ENCODE measurements around the gene LRRC27.

LRRC27 gene

DNA sequence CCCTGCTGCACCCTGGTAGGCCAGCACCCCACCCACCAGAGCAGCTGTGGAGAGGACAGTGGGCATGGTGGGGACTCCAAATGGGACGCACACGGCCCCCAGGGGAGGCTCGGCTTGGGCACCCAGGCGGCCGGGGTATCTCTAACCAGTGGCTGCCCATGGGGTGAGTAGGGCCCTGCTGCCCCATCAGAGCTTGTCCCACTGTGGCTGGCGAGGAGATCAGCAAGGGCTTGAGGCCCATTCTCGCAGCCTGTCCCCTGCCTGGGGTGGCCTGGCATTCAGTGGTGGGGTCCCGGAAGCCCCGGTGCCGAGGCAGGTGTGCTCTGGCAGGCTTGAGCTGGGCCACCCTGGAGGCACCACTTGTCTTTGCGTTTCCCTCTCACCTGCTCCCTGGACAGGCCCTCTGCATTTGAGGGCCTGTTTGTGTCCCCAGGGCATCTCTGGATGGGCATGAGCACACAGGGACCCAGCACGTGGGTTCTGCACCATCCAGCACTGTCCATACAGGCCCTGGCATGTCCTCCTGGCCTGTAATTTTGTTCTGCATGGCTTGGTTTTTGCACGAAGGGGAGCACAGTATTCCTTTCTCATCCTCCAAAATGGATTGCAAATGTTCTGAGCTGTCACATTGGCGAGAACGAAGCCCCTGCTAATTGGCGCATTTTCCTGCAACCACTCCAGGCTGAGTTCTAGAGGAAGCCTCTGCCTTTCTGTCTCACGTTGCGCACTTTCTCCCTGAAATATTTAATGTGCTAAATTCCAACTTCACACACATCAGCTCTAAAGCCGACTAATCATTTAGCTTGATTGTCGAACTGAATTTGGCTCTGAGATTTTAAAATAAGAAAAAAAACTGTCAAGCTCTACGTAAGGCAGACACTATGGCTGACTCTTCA is 92.2 kb downstream of the LRRC27 start:
- H3K27ac ChIP-seq (ENCODE audit: low read depth, low read length): no peak overlapping the region
- TF ChIP-seq EZH2phosphoT487 (conservative IDR thresholded peaks at IDR 0.05; ENCODE audit: low read length): no peak
- TF ChIP-seq, protein P1, sequence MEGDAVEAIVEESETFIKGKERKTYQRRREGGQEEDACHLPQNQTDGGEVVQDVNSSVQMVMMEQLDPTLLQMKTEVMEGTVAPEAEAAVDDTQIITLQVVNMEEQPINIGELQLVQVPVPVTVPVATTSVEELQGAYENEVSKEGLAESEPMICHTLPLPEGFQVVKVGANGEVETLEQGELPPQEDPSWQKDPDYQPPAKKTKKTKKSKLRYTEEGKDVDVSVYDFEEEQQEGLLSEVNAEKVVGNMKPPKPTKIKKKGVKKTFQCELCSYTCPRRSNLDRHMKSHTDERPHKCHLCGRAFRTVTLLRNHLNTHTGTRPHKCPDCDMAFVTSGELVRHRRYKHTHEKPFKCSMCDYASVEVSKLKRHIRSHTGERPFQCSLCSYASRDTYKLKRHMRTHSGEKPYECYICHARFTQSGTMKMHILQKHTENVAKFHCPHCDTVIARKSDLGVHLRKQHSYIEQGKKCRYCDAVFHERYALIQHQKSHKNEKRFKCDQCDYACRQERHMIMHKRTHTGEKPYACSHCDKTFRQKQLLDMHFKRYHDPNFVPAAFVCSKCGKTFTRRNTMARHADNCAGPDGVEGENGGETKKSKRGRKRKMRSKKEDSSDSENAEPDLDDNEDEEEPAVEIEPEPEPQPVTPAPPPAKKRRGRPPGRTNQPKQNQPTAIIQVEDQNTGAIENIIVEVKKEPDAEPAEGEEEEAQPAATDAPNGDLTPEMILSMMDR (IDR thresholded peaks at IDR 0.05; ENCODE audit: insufficient read depth, low read length, poor library complexity, severe bottlenecking): no peak
- H3K36me3 ChIP-seq (ENCODE audit: low read length): no peaks in the 10 kb centered on the region
- H2AFZ ChIP-seq (ENCODE audit: low read depth, low read length, severe bottlenecking): no peak overlapping the region
- H3K9me3 ChIP-seq (ENCODE audit: insufficient read depth, low read length): no peaks in the 10 kb centered on the region
- H3K27me3 ChIP-seq (ENCODE audit: low read length): no peaks in the 10 kb centered on the region
- no peak overlapping the region for H3K9ac ChIP-seq (ENCODE audit: low read length)
- H3K79me2 ChIP-seq (ENCODE audit: insufficient read depth, low read length): no peaks in the 10 kb centered on the region
- no peaks in the 10 kb centered on the region for H3F3A ChIP-seq (ENCODE audit: insufficient read depth)
- H3K4me3 ChIP-seq (ENCODE audit: insufficient read depth, low read length, poor library complexity, severe bottlenecking): no peak overlapping the region
- H4K20me1 ChIP-seq (ENCODE audit: low read depth, low read length): no peaks in the 10 kb centered on the region
- no peaks in the 10 kb centered on the region for H3K9me2 ChIP-seq (replicated peaks; ENCODE audit: insufficient read depth, low read length)
- H3K4me2 ChIP-seq (ENCODE audit: low read depth, low read length, poor library complexity, severe bottlenecking): no peak overlapping the region

DNA sequence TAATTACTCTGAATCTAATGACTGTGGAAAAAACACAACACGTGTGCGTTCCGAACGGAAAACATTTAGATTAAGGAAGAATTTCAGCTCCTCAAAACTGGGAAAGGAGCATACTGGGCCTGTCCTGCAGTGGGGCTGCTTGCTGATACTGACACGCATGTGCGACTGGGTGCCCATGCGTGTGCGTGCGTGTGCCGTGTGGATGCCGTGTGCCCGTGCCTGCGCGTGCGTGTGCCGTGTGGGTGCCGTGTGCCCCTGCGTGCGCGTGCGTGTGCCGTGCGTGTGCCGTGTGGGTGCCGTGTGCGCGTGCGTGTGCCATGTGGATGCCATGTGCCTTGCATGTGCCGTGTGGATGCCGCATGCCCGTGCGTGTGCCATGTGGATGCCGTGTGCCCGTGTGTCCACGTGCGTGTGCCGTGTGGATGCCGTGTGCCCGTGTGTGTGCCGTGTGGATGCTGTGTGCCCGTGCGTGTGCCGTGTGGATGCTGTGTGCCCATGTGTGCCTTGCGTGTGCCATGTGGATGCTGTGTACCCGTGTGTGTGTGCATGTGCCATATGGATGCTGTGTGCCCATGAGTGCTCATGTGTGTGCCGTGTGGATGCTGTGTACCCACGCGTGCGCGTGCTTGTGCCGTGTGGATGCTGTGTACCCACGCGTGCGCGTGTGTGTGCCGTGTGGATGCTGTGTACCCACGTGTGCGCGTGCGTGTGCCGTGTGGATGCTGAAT is 93.2 kb downstream of the LRRC27 start:
- no peaks in the 10 kb centered on the region for H3K9me2 ChIP-seq (replicated peaks; ENCODE audit: insufficient read depth, low read length)
- no peak for TF ChIP-seq EZH2phosphoT487 (conservative IDR thresholded peaks at IDR 0.05; ENCODE audit: low read length)
- TF ChIP-seq, protein P1 (IDR thresholded peaks at IDR 0.05; ENCODE audit: insufficient read depth, low read length, poor library complexity, severe bottlenecking): no peak
- no peak overlapping the region for H2AFZ ChIP-seq (ENCODE audit: low read depth, low read length, severe bottlenecking)

DNA sequence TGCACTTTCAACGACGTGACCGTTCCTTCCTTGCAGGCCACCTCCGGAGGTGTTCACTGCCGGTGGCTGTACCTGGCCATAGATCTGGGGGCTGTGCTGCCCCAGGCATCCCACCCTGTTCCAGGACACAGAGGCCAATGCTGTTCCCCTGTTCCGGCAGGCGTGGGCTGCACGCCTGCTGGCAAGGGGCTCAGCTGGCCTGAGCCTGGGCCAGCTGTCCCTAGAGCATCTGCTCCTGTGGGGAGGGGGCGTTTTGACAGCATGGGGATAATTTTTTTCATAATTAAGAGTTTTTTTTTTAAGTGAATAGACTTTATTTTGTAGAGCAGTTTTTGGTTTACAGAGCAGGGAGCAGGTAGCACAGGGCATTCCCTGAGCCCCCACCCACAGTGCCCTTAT is 93.8 kb downstream of the LRRC27 start:
- Histone ChIP-seq H3K79me2 (ENCODE audit: insufficient read depth, low read length) (no peaks in the 10 kb centered on the region), H3F3A (ENCODE audit: insufficient read depth) (no peaks in the 10 kb centered on the region), H4K20me1 (ENCODE audit: low read depth, low read length) (no peaks in the 10 kb centered on the region), H3K4me3 (ENCODE audit: insufficient read depth, low read length, poor library complexity, severe bottlenecking) (no peak overlapping the region), H3K9me3 (ENCODE audit: insufficient read depth, low read length) (no peaks in the 10 kb centered on the region), H2AFZ (ENCODE audit: low read depth, low read length, severe bottlenecking) (no peak overlapping the region), H3K27me3 (ENCODE audit: low read length) (no peaks in the 10 kb centered on the region), H3K9ac (ENCODE audit: low read length) (no peak overlapping the region), H3K36me3 (ENCODE audit: low read length) (no peaks in the 10 kb centered on the region), H3K27ac (ENCODE audit: low read depth, low read length) (no peak overlapping the region), H3K4me2 (ENCODE audit: low read depth, low read length, poor library complexity, severe bottlenecking) (no peak overlapping the region), H3K9me2 (replicated peaks; ENCODE audit: insufficient read depth, low read length) (no peaks in the 10 kb centered on the region)
- TF ChIP-seq, protein P1 (IDR thresholded peaks at IDR 0.05; ENCODE audit: insufficient read depth, low read length, poor library complexity, severe bottlenecking): no peak
- no peak for TF ChIP-seq EZH2phosphoT487 (conservative IDR thresholded peaks at IDR 0.05; ENCODE audit: low read length)

More for the DNA sequence above, 93.2 kb downstream of the LRRC27 start:
- no peak overlapping the region for H3K4me3 ChIP-seq (ENCODE audit: insufficient read depth, low read length, poor library complexity, severe bottlenecking)
- no peaks in the 10 kb centered on the region for H3F3A ChIP-seq (ENCODE audit: insufficient read depth)
- H3K4me2 ChIP-seq (ENCODE audit: low read depth, low read length, poor library complexity, severe bottlenecking): no peak overlapping the region
- H3K9me3 ChIP-seq (ENCODE audit: insufficient read depth, low read length): no peaks in the 10 kb centered on the region
- no peaks in the 10 kb centered on the region for H3K79me2 ChIP-seq (ENCODE audit: insufficient read depth, low read length)
- no peaks in the 10 kb centered on the region for H3K36me3 ChIP-seq (ENCODE audit: low read length)
- H3K27me3 ChIP-seq (ENCODE audit: low read length): no peaks in the 10 kb centered on the region
- no peak overlapping the region for H3K27ac ChIP-seq (ENCODE audit: low read depth, low read length)
- H4K20me1 ChIP-seq (ENCODE audit: low read depth, low read length): no peaks in the 10 kb centered on the region
- H3K9ac ChIP-seq (ENCODE audit: low read length): no peak overlapping the region

Data from SU-DHL-6 (cell line).